ENCODE measurements around the gene RXRA.

- TF ChIP-seq CTCF (IDR thresholded peaks at IDR 0.05) = no peak
- no peak for TF ChIP-seq POLR2A (IDR thresholded peaks at IDR 0.05)
These were observed 110.1 kb downstream of the RXRA start for GRCh38 chr9:134436379-134436762.

Measured in adrenal gland (tissue), 5 donors.